DMS79 treated with DMSO at 0.1 percent for 48 hours (cell line): ENCODE measurements around the gene SLC7A5.
"Not testable (repeated sequence)": the region's sequence is repeated elsewhere in the genome, so short reads cannot be mapped to it uniquely, and the experiment has no call there.

Experiments used
- DNase-seq: peaks from one replicate; lab custom pipeline; 2025; lab: John Stamatoyannopoulos, UW

The SLC7A5 gene

DNA sequence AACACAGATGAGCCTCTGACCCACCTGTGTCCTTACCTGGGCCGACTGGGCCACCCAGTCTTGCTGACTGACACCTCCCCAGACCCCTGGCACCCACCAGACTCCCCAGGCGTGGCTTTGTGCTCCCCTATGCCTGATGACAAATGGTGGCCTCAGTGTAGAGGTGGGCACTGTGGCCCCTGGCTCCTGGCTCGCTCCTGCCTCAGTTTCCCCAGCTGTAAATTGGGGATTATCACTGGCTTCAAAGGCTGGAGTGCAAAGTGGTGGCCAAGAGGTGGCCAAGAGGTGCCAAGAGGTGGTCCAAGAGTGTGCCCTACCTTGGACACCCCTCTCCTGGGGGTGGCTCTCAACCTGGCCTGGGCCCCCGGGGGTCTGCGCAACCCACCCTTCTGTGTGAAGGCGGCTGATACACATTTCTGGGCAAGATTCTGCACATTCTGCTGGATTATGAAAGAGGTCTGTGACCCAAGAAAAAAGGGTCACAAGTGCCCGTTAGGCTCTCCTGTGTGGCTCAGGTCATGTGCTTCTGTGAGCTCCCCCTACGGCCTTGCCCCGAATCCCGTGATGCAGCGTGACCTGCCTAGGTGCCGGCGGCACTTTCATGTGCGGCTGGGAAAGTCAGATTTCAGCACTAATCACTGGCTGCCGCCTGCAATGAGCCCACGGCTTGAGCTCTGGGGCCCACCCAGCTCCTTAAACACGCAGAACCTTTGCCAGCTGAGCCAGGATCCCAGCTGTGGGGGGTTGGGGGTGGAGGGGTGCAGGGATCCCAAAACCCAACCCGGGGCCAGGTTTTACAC, 7.8 kb downstream of the SLC7A5 start:
- DNase-seq: not testable (repeated sequence)

DNA sequence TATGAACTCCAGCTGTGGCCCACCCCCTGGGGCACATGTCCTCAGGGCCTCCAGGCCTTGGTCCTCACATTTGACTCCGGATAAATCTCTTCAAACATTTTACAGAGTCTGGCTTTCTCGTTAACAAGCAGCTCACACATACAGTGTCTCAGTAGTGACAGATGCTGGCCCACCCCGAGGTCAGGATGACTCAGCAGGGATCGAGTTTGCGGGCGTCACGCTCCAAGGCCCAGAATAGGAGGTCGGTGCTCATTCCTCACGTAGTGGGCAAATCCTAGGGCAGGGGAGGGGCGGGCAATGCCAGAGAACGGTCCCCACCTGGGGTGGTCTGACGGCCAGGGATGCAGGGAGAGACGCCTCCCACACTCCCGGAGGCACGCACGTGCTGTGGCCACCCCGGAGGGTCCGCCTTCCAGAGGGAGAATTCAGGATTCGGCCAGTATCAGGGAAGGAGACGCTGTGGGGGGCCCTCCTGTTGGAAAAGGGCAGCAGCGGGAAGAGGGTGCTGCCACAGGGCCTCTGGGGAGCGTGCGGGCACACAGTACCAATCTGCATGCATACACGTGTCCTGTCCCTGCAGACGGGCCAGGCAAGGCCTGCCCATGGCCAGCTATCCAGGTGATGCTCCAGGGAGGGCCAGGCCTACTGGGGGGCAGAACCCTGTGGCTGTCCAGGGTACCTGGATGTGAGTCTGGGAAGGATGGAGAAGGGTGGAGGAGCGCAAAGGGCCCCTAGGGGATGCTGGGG, 8.6 kb downstream of the SLC7A5 start:
- no peak for DNase-seq

- DNase-seq: not testable (repeated sequence)
Observed at GRCh38 chr16:87858151-87858993, 10.9 kb downstream of the SLC7A5 start.

GRCh38 chr16:87856791-87857228, 12.5 kb downstream of the SLC7A5 start:
- DNase-seq: no peak

GRCh38 chr16:87855852-87856715, 13.2 kb downstream of the SLC7A5 start:
- DNase-seq: no peak

DNA sequence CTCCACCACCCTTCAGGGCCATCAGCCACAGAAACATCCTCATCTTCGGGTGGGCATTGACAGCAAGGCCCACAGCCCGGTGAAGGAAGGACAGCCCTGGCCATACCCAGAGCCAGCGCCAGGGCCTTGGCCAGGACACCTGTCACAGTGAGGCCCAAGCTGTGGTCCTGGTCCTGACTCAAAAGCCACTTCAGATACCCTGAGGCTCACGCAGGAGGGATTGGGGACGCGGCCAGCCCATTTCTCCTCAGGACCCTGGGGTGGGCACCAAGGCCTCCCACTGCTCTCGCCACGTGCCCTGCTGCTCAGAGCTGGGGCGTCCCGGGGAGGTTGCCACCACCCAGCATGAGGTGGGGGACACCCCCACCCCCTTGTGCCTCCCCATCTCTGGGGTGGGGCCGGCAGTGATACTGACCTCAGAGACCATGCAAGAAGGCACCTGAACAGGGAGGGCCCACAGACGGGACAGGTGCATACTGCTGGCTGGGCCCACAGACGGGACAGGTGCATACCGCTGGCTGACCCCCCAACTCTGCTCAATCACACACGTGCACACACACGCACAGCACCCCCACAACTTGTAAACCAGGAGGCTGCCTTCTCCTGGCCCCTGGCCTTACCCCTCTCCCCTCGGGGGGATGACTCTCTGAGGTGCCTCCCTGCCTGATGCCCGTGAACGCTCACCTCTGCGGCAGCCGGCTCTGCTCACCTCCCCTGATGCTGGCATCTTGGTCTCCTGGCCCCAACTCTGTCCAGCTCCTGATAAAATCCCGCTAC, 14.2 kb downstream of the SLC7A5 start:
- DNase-seq: no peak

DNA sequence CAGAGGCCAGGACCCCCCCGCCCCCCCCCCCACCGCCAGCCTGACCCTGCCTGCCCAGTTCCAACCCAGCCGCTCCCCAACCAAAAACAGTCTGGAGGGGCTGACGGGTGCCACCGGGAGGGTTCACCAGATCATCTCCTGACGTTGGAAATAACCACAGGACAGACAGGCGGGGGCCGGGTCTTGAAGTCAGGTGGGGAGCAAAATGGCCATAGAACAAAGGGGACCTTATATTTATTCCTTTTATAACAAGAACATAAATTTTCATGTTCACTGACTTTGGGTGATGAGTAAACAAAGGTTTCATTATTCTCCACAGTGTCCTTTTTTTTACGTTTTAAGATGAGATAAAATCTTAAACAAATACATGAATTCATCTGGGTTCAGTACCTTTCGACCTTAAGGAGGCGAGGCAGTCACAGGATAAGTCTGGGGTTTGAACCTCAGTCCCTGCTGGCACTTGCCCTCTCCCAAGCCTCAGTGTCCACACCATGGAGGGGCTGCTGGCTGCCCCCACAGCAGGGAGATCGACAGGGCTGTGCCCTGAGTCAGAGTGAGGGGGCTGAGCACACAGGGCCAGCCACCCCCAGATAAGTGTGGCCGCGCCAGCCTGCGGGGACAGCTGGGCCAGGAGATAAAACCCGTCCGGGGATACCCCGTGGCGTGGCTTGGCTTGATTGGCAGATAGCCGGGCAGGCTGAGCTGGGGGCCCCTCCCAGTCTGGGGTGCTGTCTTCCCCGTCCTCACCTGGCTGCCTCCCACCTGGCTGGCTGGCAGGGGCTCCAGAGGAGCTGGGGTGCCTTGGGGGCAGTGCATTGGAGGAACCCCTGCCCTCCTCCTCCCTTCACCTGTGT, 15.0 kb downstream of the SLC7A5 start:
- no peak for DNase-seq

DNA sequence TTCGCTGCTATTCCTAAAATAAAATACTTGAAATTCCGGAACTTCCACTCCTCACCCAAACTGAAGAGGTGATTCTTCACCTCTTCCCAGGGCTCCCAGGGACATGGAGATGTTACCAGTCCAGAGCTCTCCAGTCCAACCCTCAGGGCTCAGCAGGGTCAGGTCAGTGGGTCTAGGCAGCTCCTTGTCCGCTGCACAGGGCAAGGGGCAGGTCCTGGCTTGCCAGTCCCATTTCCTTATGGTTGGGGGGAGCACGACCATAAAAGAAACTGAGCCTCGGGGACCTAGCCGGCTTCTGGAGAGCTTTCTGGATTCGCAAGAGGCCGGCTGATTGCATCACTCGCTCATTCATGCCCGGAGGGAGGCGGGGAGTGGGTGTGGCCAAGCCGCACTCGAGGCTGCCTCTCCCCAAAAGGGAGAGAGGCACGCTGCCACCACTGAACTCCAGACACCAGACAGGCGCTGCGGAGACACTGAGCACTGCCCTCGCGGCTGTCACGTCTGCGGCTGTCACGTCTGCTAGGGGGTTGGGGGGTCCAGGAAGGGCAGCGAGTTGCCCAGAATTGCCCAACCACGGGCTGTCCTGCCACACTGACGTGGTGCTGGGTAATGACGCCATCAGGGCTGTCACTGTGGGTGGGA, 15.8 kb downstream of the SLC7A5 start:
- DNase-seq: peak; percentile 37

- DNase-seq: no peak
Observed at GRCh38 chr16:87851601-87852000, 17.7 kb downstream of the SLC7A5 start.

DNA sequence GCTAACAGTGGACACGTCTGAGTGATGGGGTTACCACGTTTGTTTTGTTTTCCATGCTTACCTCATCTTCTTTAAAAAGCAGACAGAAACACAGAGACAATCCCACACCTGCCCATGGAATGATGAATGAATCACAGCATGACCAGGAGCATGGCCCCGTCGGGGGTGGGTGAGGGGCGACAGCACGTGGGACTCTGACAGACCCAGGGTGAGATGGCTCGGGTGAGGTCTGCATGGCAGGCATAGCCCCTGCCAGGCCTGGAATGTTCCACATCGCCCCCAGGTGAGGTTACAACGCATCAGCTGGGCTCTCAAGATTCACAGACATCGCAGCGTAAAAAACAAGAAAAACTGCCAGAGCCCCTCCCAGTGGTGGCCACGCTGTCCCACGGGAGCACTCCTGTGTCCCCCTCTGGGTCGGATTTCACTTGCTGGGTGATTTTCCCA, 18.1 kb downstream of the SLC7A5 start:
- no peak for DNase-seq

- peak; percentile 8 for DNase-seq
Observed at GRCh38 chr16:87850009-87851006, 19.0 kb downstream of the SLC7A5 start.

DNA sequence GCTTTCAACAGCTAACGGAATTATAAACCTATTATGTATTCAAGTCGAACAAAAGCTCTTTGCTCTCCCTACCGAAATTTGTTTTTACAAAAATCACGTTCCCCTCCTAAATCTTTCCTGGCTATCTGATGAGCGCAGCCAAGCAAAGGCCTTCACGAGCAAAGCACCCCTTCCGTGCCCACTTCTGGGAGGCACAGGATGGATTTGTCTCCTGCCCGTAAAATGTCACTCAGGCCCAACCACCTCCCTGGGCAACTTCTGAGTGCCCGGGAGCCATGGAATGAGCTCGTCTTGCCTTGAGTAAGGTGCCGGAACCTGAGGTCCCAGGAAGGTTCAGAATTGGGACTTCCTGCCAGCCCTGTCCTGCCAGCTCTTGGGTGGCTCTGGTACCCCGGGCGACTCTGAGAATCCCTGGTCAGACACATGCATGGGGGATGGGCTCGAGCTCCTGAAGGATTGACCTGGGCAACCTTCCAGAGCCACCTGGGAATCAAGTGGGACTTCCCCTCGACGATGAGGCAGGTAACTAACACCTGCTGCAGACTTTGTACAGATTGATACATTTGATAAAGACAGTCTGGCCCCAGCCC, 19.8 kb downstream of the SLC7A5 start:
- DNase-seq: no peak

DNA sequence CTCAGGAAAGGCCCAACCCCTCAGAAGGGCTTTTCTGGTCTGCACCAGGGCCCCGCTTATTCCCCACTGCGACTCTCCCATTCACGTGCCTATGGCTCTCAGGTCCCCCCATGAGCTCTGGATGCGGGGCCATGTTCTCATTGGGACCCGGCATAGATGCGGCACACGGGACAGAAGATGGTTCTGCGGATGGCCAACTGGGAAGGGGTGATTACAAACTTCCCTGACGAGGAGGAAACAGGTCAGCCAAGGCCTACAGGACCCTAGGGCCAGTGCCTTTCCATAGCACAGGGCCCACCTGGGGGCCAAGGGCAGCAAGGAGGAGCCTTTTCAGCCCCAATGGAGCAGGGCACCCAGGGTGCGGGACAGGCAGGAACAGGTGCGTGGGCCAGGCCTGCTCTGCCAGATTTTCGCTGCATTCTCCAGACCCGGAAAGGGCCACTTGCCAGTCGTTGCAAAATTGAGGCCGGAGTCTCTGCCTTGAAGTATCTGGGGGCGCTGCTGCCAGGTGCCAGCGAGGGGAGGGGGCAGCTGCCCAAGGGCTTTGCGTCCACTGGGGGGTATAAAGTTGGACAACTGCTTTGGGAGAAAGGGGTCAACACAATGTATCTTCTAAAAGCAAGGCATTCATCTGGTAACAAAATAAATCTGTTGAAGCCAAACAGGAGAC, 20.5 kb downstream of the SLC7A5 start:
- no peak for DNase-seq

- DNase-seq: no peak
Observed at GRCh38 chr16:87847785-87848675, 21.3 kb downstream of the SLC7A5 start.

- no peak for DNase-seq
Observed at GRCh38 chr16:87847467-87847784, 21.9 kb downstream of the SLC7A5 start.
